AG09319 (cell line): ENCODE data around the gene ATL3.

Experiments
- DNase-seq: peaks from one replicate; pipeline ENCODE4 v3.0.0-alpha.2; 2010; ENCODE audit warnings: low read depth; ENCODE audit errors: extremely low read depth
- CTCF ChIP-seq: IDR thresholded peaks from 2 replicates; pipeline ENCODE4 v1.5.1; 2011; ENCODE audit warnings: low read depth, mild to moderate bottlenecking, inconsistent platforms, low read length, moderate library complexity

ATL3 gene

GRCh38 chr11:63671322-63672155 is at the start of gene ATL3:
TSS of gene ATL3 (minus strand) at chr11:63671376. CDS start at chr11:63671335, 41 bp downstream.
- peak; percentile 79 for DNase-seq
- peak; percentile 7 for TF ChIP-seq CTCF

GRCh38 chr11:63720611-63721010 is 49.4 kb upstream of the ATL3 start:
- TF ChIP-seq CTCF: no peak
- DNase-seq: no peak

GRCh38 chr11:63719987-63720386 is 48.8 kb upstream of the ATL3 start:
- no peak for TF ChIP-seq CTCF
- DNase-seq: no peak

- no peak for TF ChIP-seq CTCF
- DNase-seq: no peak
Measured at GRCh38 chr11:63719001-63719400, 47.8 kb upstream of the ATL3 start.

- no peak for DNase-seq
- no peak for TF ChIP-seq CTCF
Measured at GRCh38 chr11:63716046-63716445, 44.9 kb upstream of the ATL3 start.

GRCh38 chr11:63713766-63714165 is 42.6 kb upstream of the ATL3 start:
- TF ChIP-seq CTCF: no peak
- no peak for DNase-seq

- no peak for TF ChIP-seq CTCF
- no peak for DNase-seq
Measured at GRCh38 chr11:63711838-63712237, 40.7 kb upstream of the ATL3 start.
